Measurements from ENCODE around the gene DNAL4.

Gene DNAL4

GRCh38 chr22:38758276-38758945 is 35.5 kb downstream of the DNAL4 start:
- DNase-seq (ENCODE audit: low read depth in 3 of 3) = peak; percentile 44 to 76 (median 58)

- no peak for DNase-seq (ENCODE audit: low read depth in 3 of 3)
These were observed 36.5 kb downstream of the DNAL4 start for GRCh38 chr22:38757464-38757757.

- DNase-seq (ENCODE audit: low read depth in 3 of 3) = no peak
These were observed 37.1 kb downstream of the DNAL4 start for GRCh38 chr22:38756711-38757463.

GRCh38 chr22:38755911-38756532 is 37.9 kb downstream of the DNAL4 start, which contains the start of gene SUN2:
Gene SUN2, minus strand, starts transcription at chr22:38755998. Its CDS starts 3,370 bp downstream, at chr22:38752628.
- peak; percentile 86 to 95 (median 87) for DNase-seq (ENCODE audit: low read depth in 3 of 3)

GRCh38 chr22:38755155-38755910 is 38.6 kb downstream of the DNAL4 start:
- peak in 1 of 3 experiments; percentile 42 for DNase-seq (ENCODE audit: low read depth in 3 of 3)

GRCh38 chr22:38754751-38755154 is 39.2 kb downstream of the DNAL4 start:
- peak in 1 of 3 experiments; percentile 39 for DNase-seq (ENCODE audit: low read depth in 3 of 3)

- no peak for DNase-seq (ENCODE audit: low read depth in 3 of 3)
These were observed 39.8 kb downstream of the DNAL4 start for GRCh38 chr22:38753948-38754750.

GRCh38 chr22:38751422-38752346 is 42.3 kb downstream of the DNAL4 start:
- peak in 1 of 3 experiments; percentile 62 for DNase-seq (ENCODE audit: low read depth in 3 of 3)

- no peak for DNase-seq (ENCODE audit: low read depth in 3 of 3)
These were observed 42.9 kb downstream of the DNAL4 start for GRCh38 chr22:38751066-38751421.

- no peak for DNase-seq (ENCODE audit: low read depth in 3 of 3)
These were observed 43.3 kb downstream of the DNAL4 start for GRCh38 chr22:38750638-38751037.

- DNase-seq (ENCODE audit: low read depth in 3 of 3) = no peak
These were observed 43.8 kb downstream of the DNAL4 start for GRCh38 chr22:38750104-38750503.

- no peak for DNase-seq (ENCODE audit: low read depth in 3 of 3)
These were observed 45.3 kb downstream of the DNAL4 start for GRCh38 chr22:38748487-38749136.

- DNase-seq (ENCODE audit: low read depth in 3 of 3) = no peak
These were observed 48.1 kb downstream of the DNAL4 start for GRCh38 chr22:38745676-38746460.

- no peak for DNase-seq (ENCODE audit: low read depth in 3 of 3)
These were observed 49.0 kb downstream of the DNAL4 start for GRCh38 chr22:38744981-38745380.

GRCh38 chr22:38742176-38742942 is 51.6 kb downstream of the DNAL4 start:
- no peak for DNase-seq (ENCODE audit: low read depth in 3 of 3)

- DNase-seq (ENCODE audit: low read depth in 3 of 3) = no peak
These were observed 52.4 kb downstream of the DNAL4 start for GRCh38 chr22:38741576-38741975.

GRCh38 chr22:38741166-38741565 is 52.8 kb downstream of the DNAL4 start:
- DNase-seq (ENCODE audit: low read depth in 3 of 3) = no peak

GRCh38 chr22:38740754-38741153 is 53.2 kb downstream of the DNAL4 start:
- DNase-seq (ENCODE audit: low read depth in 3 of 3) = no peak

All from stimulated activated CD4-positive, alpha-beta T cell treated with anti-CD3 and anti-CD28 coated beads, TNF-alpha, amount 100 ng/mL, for 24 hours (primary cell).